ENCODE data around the gene DRAM1. TPM values are rescaled to one million over a fixed set of nuclear protein-coding genes. Genes with fewer than 3 reads are reported as not detected.
"Not testable (repeated sequence)": the region's sequence is repeated elsewhere in the genome, so short reads cannot be mapped to it uniquely, and the experiment has no call there.

DRAM1 gene
- total RNA-seq, 1 experiment from 2014 or later: 6.9 TPM

- H3K4me1 Mint-ChIP-seq: peaks cover 3% of the 10 kb centered on the region
- peak; percentile 32; the same call in 1 of the 2 replicates for ATAC-seq
- H3K27ac Mint-ChIP-seq: no peak overlapping the region; the same call in 1 of the 2 replicates
- TF ChIP-seq SOX15 (CRISPR knock-in tag; IDR thresholded peaks at IDR 0.05) (no peak), CREM (CRISPR knock-in tag; IDR thresholded peaks at IDR 0.05) (no peak), EMX1 (CRISPR knock-in tag; IDR thresholded peaks at IDR 0.05) (no peak), ETV6 (CRISPR knock-in tag; IDR thresholded peaks at IDR 0.05) (no peak)
- TF ChIP-seq, protein P1, sequence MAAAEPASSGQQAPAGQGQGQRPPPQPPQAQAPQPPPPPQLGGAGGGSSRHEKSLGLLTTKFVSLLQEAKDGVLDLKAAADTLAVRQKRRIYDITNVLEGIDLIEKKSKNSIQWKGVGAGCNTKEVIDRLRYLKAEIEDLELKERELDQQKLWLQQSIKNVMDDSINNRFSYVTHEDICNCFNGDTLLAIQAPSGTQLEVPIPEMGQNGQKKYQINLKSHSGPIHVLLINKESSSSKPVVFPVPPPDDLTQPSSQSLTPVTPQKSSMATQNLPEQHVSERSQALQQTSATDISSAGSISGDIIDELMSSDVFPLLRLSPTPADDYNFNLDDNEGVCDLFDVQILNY (CRISPR knock-in tag; IDR thresholded peaks at IDR 0.05): no peak
- TF ChIP-seq, protein P2, sequence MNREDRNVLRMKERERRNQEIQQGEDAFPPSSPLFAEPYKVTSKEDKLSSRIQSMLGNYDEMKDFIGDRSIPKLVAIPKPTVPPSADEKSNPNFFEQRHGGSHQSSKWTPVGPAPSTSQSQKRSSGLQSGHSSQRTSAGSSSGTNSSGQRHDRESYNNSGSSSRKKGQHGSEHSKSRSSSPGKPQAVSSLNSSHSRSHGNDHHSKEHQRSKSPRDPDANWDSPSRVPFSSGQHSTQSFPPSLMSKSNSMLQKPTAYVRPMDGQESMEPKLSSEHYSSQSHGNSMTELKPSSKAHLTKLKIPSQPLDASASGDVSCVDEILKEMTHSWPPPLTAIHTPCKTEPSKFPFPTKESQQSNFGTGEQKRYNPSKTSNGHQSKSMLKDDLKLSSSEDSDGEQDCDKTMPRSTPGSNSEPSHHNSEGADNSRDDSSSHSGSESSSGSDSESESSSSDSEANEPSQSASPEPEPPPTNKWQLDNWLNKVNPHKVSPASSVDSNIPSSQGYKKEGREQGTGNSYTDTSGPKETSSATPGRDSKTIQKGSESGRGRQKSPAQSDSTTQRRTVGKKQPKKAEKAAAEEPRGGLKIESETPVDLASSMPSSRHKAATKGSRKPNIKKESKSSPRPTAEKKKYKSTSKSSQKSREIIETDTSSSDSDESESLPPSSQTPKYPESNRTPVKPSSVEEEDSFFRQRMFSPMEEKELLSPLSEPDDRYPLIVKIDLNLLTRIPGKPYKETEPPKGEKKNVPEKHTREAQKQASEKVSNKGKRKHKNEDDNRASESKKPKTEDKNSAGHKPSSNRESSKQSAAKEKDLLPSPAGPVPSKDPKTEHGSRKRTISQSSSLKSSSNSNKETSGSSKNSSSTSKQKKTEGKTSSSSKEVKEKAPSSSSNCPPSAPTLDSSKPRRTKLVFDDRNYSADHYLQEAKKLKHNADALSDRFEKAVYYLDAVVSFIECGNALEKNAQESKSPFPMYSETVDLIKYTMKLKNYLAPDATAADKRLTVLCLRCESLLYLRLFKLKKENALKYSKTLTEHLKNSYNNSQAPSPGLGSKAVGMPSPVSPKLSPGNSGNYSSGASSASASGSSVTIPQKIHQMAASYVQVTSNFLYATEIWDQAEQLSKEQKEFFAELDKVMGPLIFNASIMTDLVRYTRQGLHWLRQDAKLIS (CRISPR knock-in tag; IDR thresholded peaks at IDR 0.05; ENCODE audit: borderline replicate concordance): no peak
- DNase-seq (ENCODE audit: low spot score): no peak
- H3K4me3 Mint-ChIP-seq: no peak overlapping the region
- peaks cover 17% of the 10 kb centered on the region for H3K9me3 Mint-ChIP-seq
- CTCF ChIA-PET: interaction anchor here (0.7 to 1.4 kb wide), 2 partner anchors 27 to 93 kb away, joined by 3 read pairs; no protein-coding TSS in a partner anchor
- H3K27me3 Mint-ChIP-seq (ENCODE audit: low read depth): no peaks in the 10 kb centered on the region
- POLR2A ChIA-PET: no interaction called here
- H3K36me3 Mint-ChIP-seq: peaks cover 8% of the 10 kb centered on the region; the same call in 1 of the 2 replicates
Measured at GRCh38 chr12:101866615-101867373, 10.6 kb upstream of the DRAM1 start.

DNA sequence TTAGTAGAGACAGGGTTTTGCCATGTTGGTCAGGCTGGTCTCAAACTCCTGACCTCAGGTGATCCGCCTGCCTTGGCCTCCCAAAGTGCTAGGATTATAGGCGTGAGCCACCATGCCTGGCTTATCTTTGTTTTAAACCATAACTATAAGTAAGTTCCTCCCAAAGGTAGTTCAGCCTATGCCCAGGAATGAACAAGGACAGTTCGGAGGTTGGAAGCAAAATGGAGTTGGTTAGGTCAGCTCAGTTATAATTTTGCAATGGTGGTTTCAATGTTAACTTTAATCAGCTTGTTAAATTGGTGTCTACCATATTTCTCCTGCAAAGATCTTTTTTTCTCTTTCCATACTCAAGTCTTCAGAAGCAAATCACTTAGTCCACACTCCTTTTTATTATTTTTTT, 9.8 kb upstream of the DRAM1 start:
- H3K4me3 Mint-ChIP-seq, H3K4me1 Mint-ChIP-seq: not testable (repeated sequence)
- CTCF ChIA-PET: interaction anchor here (0.7 kb wide), 1 partner anchor 94 kb away, joined by 3 read pairs; no protein-coding TSS in a partner anchor

GRCh38 chr12:101870925-101871324, 6.5 kb upstream of the DRAM1 start:
- H3K27ac Mint-ChIP-seq: no peak overlapping the region
- peaks cover 7% of the 10 kb centered on the region for H3K9me3 Mint-ChIP-seq
- H3K27me3 Mint-ChIP-seq (ENCODE audit: low read depth): no peaks in the 10 kb centered on the region; the same call in 1 of the 2 replicates
- no peak for ATAC-seq
- CTCF ChIA-PET: no interaction called here
- no peak overlapping the region for H3K4me3 Mint-ChIP-seq
- POLR2A ChIA-PET: no interaction called here
- no peak for TF ChIP-seq HMGA2 (CRISPR knock-in tag; IDR thresholded peaks at IDR 0.05)
- TF ChIP-seq MYBL2 (CRISPR knock-in tag; IDR thresholded peaks at IDR 0.05): no peak
- no peak for DNase-seq (ENCODE audit: low spot score)
- peaks cover 2% of the 10 kb centered on the region; the same call in 1 of the 2 replicates for H3K36me3 Mint-ChIP-seq
- peaks cover 3% of the 10 kb centered on the region for H3K4me1 Mint-ChIP-seq

More for the DNA sequence above, 9.8 kb upstream of the DRAM1 start:
- H3K27ac Mint-ChIP-seq; DNase-seq (ENCODE audit: low spot score); POLR2A ChIA-PET; H3K27me3 Mint-ChIP-seq (ENCODE audit: low read depth); H3K36me3 Mint-ChIP-seq; ATAC-seq: not testable (repeated sequence)
- H3K9me3 Mint-ChIP-seq: peaks cover 17% of the 10 kb centered on the region

- Mint-ChIP-seq H3K4me3 (no peak overlapping the region), H3K27me3 (ENCODE audit: low read depth) (peaks cover 27% of the 10 kb centered on the region), H3K4me1 (peaks cover 10% of the 10 kb centered on the region), H3K9me3 (no peaks in the 10 kb centered on the region), H3K36me3 (no peaks in the 10 kb centered on the region), H3K27ac (no peak overlapping the region)
- ChIA-PET POLR2A (no interaction called here), CTCF (no interaction called here)
- no peak for DNase-seq (ENCODE audit: low spot score)
- ATAC-seq: no peak
- TF ChIP-seq, protein P3, sequence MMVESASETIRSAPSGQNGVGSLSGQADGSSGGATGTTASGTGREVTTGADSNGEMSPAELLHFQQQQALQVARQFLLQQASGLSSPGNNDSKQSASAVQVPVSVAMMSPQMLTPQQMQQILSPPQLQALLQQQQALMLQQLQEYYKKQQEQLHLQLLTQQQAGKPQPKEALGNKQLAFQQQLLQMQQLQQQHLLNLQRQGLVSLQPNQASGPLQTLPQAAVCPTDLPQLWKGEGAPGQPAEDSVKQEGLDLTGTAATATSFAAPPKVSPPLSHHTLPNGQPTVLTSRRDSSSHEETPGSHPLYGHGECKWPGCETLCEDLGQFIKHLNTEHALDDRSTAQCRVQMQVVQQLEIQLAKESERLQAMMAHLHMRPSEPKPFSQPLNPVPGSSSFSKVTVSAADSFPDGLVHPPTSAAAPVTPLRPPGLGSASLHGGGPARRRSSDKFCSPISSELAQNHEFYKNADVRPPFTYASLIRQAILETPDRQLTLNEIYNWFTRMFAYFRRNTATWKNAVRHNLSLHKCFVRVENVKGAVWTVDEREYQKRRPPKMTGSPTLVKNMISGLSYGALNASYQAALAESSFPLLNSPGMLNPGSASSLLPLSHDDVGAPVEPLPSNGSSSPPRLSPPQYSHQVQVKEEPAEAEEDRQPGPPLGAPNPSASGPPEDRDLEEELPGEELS (CRISPR knock-in tag; IDR thresholded peaks at IDR 0.05): no peak
- TF ChIP-seq NFATC4 (CRISPR knock-in tag; IDR thresholded peaks at IDR 0.05): no peak
- TF ChIP-seq ZBTB43 (CRISPR knock-in tag; IDR thresholded peaks at IDR 0.05): no peak
- no peak for TF ChIP-seq E2F4 (CRISPR knock-in tag; IDR thresholded peaks at IDR 0.05; ENCODE audit: borderline replicate concordance, low read depth)
- TF ChIP-seq ZNF281 (CRISPR knock-in tag; IDR thresholded peaks at IDR 0.05): no peak
- no peak for TF ChIP-seq RORB (CRISPR knock-in tag; IDR thresholded peaks at IDR 0.05)
- TF ChIP-seq, protein P4, sequence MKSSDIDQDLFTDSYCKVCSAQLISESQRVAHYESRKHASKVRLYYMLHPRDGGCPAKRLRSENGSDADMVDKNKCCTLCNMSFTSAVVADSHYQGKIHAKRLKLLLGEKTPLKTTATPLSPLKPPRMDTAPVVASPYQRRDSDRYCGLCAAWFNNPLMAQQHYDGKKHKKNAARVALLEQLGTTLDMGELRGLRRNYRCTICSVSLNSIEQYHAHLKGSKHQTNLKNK (CRISPR knock-in tag; IDR thresholded peaks at IDR 0.05): no peak
Measured at GRCh38 chr12:101875162-101875561, 2.2 kb upstream of the DRAM1 start.

Measured in WTC11 (cell line).